HepG2 (cell line): ENCODE data around the gene LRRC8E. TPM values are rescaled to one million over a fixed set of nuclear protein-coding genes. Genes with fewer than 3 reads are reported as not detected.

ENCODE experiments used
- CC2D1A ChIP-seq: sonication (generic); formaldehyde crosslinking; IDR thresholded peaks from 2 replicates; pipeline ENCODE4 v1.8.1; 2023; ENCODE audit warnings: mild to moderate bottlenecking, missing genetic modification reagents
- HDAC1 ChIP-seq: sonication (generic); formaldehyde crosslinking; IDR thresholded peaks from 2 replicates; pipeline ENCODE4 v1.5.1; 2020; ENCODE audit warnings: mild to moderate bottlenecking, missing genetic modification reagents
- NKX3-1 ChIP-seq: sonication (generic); formaldehyde crosslinking; IDR thresholded peaks from 2 replicates; pipeline ENCODE4 v1.5.0; 2020; ENCODE audit warnings: missing genetic modification reagents
- SP2 ChIP-seq: sonication (generic); formaldehyde crosslinking; IDR thresholded peaks from 2 replicates; pipeline ENCODE4 v1.5.1; 2020; ENCODE audit warnings: mild to moderate bottlenecking, missing genetic modification reagents
- ZNF124 ChIP-seq: sonication (generic); formaldehyde crosslinking; IDR thresholded peaks from 2 replicates; pipeline ENCODE4 v1.4.0; 2020; ENCODE audit warnings: missing genetic modification reagents
- ZNF335 ChIP-seq: sonication (generic); formaldehyde crosslinking; IDR thresholded peaks from 2 replicates; pipeline ENCODE4 v1.4.0; 2020; ENCODE audit warnings: missing genetic modification reagents
- ZNF709 ChIP-seq: sonication (generic); formaldehyde crosslinking; IDR thresholded peaks from 2 replicates; pipeline ENCODE4 v1.5.0; 2020; ENCODE audit warnings: mild to moderate bottlenecking, missing genetic modification reagents
- ZNF747 ChIP-seq: sonication (generic); formaldehyde crosslinking; IDR thresholded peaks from 2 replicates; pipeline ENCODE4 v1.8.1; 2023; ENCODE audit warnings: missing genetic modification reagents, mild to moderate bottlenecking, borderline replicate concordance
- ZNF770 ChIP-seq: sonication (generic); formaldehyde crosslinking; IDR thresholded peaks from 2 replicates; pipeline ENCODE4 v1.5.0; 2020; ENCODE audit warnings: mild to moderate bottlenecking, missing genetic modification reagents
- ZNF776 ChIP-seq: sonication (generic); formaldehyde crosslinking; IDR thresholded peaks from 2 replicates; pipeline ENCODE4 v1.4.0; 2020; ENCODE audit warnings: mild to moderate bottlenecking, missing genetic modification reagents
- polyA plus RNA-seq, 8 experiments: library from polyadenylated mRNA; depleted of rRNA in 3 of 8; stranded (reverse) in 7 of 8; unstranded in 1 of 8; fragments of >200 nt; fragmentation: Illumina TruSeq in 4 of 8; extraction: Trizol in 4 of 8; gene quantifications; 2 replicates each; pipeline versions ENCODE4 v1.2.1 to v1.2.3, GENCODE V29; 2011 to 2016; ENCODE audit warnings: low read depth in 4 of 8, missing spikeins in 1 of 8, mixed read lengths in 1 of 8; ENCODE audit not compliant: insufficient read depth in 1 of 8
- total RNA-seq, 5 experiments: library from RNA; depleted of rRNA; stranded (reverse); fragments of >200 nt; fragmentation: Illumina TruSeq; extraction: Trizol; gene quantifications; 2 replicates each; pipeline ENCODE4 v1.2.3, GENCODE V29; 2016; ENCODE audit warnings: low read depth in 1 of 5
- TF ChIP-seq, protein P1 (sequence below): sonication (generic); formaldehyde crosslinking; IDR thresholded peaks from 2 replicates; pipeline ENCODE4 v1.4.0; 2020; ENCODE audit warnings: missing genetic modification reagents, borderline replicate concordance
- TF ChIP-seq, protein P2 (sequence below): sonication (generic); formaldehyde crosslinking; conservative IDR thresholded peaks from 2 replicates; pipeline ENCODE4 v1.8.0; 2022; ENCODE audit warnings: missing genetic modification reagents
- TF ChIP-seq, protein P3 (sequence below): sonication (generic); formaldehyde crosslinking; IDR thresholded peaks from 2 replicates; pipeline ENCODE4 v1.8.1; 2022; ENCODE audit warnings: low read depth, mild to moderate bottlenecking, missing genetic modification reagents
- TF ChIP-seq, protein P4 (sequence below): conservative IDR thresholded peaks from 2 replicates; pipeline ENCODE4 v1.6.1; 2018; ENCODE audit warnings: missing genetic modification reagents
- TF ChIP-seq, protein P5 (sequence below): IDR thresholded peaks from 2 replicates; pipeline ENCODE4 v1.6.1; 2016; ENCODE audit warnings: low read depth, borderline replicate concordance

LRRC8E gene
- total and polyA plus RNA-seq, 2 of the 13 experiments (the other 11 are each of a cell fraction or from before 2014, with no cell fraction given): 8.0 to 10.3 TPM

GRCh38 chr19:7925171-7925851, 37.0 kb downstream of the LRRC8E start (continued):
- TF ChIP-seq, protein P1, sequence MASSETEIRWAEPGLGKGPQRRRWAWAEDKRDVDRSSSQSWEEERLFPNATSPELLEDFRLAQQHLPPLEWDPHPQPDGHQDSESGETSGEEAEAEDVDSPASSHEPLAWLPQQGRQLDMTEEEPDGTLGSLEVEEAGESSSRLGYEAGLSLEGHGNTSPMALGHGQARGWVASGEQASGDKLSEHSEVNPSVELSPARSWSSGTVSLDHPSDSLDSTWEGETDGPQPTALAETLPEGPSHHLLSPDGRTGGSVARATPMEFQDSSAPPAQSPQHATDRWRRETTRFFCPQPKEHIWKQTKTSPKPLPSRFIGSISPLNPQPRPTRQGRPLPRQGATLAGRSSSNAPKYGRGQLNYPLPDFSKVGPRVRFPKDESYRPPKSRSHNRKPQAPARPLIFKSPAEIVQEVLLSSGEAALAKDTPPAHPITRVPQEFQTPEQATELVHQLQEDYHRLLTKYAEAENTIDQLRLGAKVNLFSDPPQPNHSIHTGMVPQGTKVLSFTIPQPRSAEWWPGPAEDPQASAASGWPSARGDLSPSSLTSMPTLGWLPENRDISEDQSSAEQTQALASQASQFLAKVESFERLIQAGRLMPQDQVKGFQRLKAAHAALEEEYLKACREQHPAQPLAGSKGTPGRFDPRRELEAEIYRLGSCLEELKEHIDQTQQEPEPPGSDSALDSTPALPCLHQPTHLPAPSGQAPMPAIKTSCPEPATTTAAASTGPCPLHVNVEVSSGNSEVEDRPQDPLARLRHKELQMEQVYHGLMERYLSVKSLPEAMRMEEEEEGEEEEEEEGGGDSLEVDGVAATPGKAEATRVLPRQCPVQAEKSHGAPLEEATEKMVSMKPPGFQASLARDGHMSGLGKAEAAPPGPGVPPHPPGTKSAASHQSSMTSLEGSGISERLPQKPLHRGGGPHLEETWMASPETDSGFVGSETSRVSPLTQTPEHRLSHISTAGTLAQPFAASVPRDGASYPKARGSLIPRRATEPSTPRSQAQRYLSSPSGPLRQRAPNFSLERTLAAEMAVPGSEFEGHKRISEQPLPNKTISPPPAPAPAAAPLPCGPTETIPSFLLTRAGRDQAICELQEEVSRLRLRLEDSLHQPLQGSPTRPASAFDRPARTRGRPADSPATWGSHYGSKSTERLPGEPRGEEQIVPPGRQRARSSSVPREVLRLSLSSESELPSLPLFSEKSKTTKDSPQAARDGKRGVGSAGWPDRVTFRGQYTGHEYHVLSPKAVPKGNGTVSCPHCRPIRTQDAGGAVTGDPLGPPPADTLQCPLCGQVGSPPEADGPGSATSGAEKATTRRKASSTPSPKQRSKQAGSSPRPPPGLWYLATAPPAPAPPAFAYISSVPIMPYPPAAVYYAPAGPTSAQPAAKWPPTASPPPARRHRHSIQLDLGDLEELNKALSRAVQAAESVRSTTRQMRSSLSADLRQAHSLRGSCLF: no peak
- TF ChIP-seq ZNF770 (CRISPR knock-in tag): peak; percentile 36; the same call in 1 of the 2 replicates
- no peak for TF ChIP-seq ZNF335 (CRISPR knock-in tag)
- peak; percentile 84 for TF ChIP-seq ZNF776 (CRISPR knock-in tag)
- no peak for TF ChIP-seq ZNF747
- TF ChIP-seq ZNF709: peak; percentile 54
- TF ChIP-seq NKX3-1 (CRISPR knock-in tag): peak; percentile 82
- TF ChIP-seq, protein P2, sequence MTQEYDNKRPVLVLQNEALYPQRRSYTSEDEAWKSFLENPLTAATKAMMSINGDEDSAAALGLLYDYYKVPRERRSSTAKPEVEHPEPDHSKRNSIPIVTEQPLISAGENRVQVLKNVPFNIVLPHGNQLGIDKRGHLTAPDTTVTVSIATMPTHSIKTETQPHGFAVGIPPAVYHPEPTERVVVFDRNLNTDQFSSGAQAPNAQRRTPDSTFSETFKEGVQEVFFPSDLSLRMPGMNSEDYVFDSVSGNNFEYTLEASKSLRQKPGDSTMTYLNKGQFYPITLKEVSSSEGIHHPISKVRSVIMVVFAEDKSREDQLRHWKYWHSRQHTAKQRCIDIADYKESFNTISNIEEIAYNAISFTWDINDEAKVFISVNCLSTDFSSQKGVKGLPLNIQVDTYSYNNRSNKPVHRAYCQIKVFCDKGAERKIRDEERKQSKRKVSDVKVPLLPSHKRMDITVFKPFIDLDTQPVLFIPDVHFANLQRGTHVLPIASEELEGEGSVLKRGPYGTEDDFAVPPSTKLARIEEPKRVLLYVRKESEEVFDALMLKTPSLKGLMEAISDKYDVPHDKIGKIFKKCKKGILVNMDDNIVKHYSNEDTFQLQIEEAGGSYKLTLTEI (CRISPR knock-in tag): no peak
- TF ChIP-seq, protein P3, sequence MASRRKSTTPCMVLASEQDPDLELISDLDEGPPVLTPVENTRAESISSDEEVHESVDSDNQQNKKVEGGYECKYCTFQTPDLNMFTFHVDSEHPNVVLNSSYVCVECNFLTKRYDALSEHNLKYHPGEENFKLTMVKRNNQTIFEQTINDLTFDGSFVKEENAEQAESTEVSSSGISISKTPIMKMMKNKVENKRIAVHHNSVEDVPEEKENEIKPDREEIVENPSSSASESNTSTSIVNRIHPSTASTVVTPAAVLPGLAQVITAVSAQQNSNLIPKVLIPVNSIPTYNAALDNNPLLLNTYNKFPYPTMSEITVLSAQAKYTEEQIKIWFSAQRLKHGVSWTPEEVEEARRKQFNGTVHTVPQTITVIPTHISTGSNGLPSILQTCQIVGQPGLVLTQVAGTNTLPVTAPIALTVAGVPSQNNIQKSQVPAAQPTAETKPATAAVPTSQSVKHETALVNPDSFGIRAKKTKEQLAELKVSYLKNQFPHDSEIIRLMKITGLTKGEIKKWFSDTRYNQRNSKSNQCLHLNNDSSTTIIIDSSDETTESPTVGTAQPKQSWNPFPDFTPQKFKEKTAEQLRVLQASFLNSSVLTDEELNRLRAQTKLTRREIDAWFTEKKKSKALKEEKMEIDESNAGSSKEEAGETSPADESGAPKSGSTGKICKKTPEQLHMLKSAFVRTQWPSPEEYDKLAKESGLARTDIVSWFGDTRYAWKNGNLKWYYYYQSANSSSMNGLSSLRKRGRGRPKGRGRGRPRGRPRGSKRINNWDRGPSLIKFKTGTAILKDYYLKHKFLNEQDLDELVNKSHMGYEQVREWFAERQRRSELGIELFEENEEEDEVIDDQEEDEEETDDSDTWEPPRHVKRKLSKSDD (CRISPR knock-in tag): no peak; the same call in 1 of the 2 replicates
- peak; percentile 41; the same call in 1 of the 2 replicates for TF ChIP-seq SP2
- TF ChIP-seq, protein P4, sequence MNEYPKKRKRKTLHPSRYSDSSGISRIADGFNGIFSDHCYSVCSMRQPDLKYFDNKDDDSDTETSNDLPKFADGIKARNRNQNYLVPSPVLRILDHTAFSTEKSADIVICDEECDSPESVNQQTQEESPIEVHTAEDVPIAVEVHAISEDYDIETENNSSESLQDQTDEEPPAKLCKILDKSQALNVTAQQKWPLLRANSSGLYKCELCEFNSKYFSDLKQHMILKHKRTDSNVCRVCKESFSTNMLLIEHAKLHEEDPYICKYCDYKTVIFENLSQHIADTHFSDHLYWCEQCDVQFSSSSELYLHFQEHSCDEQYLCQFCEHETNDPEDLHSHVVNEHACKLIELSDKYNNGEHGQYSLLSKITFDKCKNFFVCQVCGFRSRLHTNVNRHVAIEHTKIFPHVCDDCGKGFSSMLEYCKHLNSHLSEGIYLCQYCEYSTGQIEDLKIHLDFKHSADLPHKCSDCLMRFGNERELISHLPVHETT (CRISPR knock-in tag): no peak; the same call in 1 of the 2 replicates
- TF ChIP-seq, protein P5, sequence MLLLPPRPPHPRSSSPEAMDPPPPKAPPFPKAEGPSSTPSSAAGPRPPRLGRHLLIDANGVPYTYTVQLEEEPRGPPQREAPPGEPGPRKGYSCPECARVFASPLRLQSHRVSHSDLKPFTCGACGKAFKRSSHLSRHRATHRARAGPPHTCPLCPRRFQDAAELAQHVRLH (CRISPR knock-in tag): peak; percentile 39; the same call in 1 of the 2 replicates
- peak; percentile 44; the same call in 1 of the 2 replicates for TF ChIP-seq HDAC1 (CRISPR knock-in tag)
- no peak for TF ChIP-seq ZNF124
- TF ChIP-seq CC2D1A (CRISPR knock-in tag): no peak
